Subcutaneous adipose tissue (tissue), 4 donors: ENCODE results near the gene CD300C. TPM values are rescaled to one million over a fixed set of nuclear protein-coding genes. Genes with fewer than 3 reads are reported as not detected.

Source experiments
- CTCF ChIP-seq: fragments of 450-650 bp; IDR thresholded peaks from one replicate; pipeline ENCODE4 v1.5.1; 2016; ENCODE audit warnings: low read depth, mild to moderate bottlenecking, control low read depth, antibody characterized with exemption, moderate library complexity
- total RNA-seq, 4 donors: library from RNA; depleted of rRNA; stranded (reverse); fragments of >200 nt; gene quantifications; one replicate each; pipeline ENCODE4 v1.1.0, GENCODE V29; 2016

CD300C gene
- total RNA-seq, 4 donors from 2014 or later = 0.65 to 4.0 (median 2.5) TPM

- no peak for TF ChIP-seq CTCF
Observed at GRCh38 chr17:74544991-74545842, 698 bp downstream of the CD300C start.

- no peak for TF ChIP-seq CTCF
Observed at GRCh38 chr17:74543891-74544760, 1.8 kb downstream of the CD300C start.

- TF ChIP-seq CTCF = no peak
Observed at GRCh38 chr17:74543406-74543805, 2.5 kb downstream of the CD300C start.

GRCh38 chr17:74542727-74543383 lies 3.1 kb downstream of the CD300C start:
- TF ChIP-seq CTCF = no peak

GRCh38 chr17:74542166-74542565 lies 3.7 kb downstream of the CD300C start:
- no peak for TF ChIP-seq CTCF

GRCh38 chr17:74541176-74542111 lies 4.5 kb downstream of the CD300C start:
- TF ChIP-seq CTCF = no peak
